ENCODE results near the gene EPHA4. TPM values are rescaled to one million over a fixed set of nuclear protein-coding genes. Genes with fewer than 3 reads are reported as not detected.

EPHA4 gene
- total RNA-seq, 1 donor from 2014 or later: 31.9 TPM

GRCh38 chr2:221444106-221444505, 128.0 kb downstream of the EPHA4 start:
- H3K4me3 ChIP-seq: no peak overlapping the region
- H3K4me1 ChIP-seq: peaks cover 16% of the 10 kb centered on the region
- intact Hi-C loops (cut with DNase I): no loop called here
- peaks cover 10% of the 10 kb centered on the region for H3K36me3 ChIP-seq
- H3K27me3 ChIP-seq: no peaks in the 10 kb centered on the region
- no peak for TF ChIP-seq CTCF (IDR thresholded peaks at IDR 0.05)
- no peaks in the 10 kb centered on the region for H3K9me3 ChIP-seq
- H3K27ac ChIP-seq: no peak overlapping the region
- ATAC-seq (no peak), DNase-seq (no peak)

- Histone ChIP-seq H3K4me3 (no peak overlapping the region), H3K9me3 (no peaks in the 10 kb centered on the region), H3K27ac (no peak overlapping the region), H3K27me3 (no peaks in the 10 kb centered on the region), H3K36me3 (peaks cover 10% of the 10 kb centered on the region), H3K4me1 (peaks cover 12% of the 10 kb centered on the region)
- intact Hi-C loops (cut with DNase I): no loop called here
- no peak for TF ChIP-seq CTCF (IDR thresholded peaks at IDR 0.05)
- ATAC-seq (no peak), DNase-seq (no peak)
These were observed 128.5 kb downstream of the EPHA4 start for GRCh38 chr2:221443645-221444044.

GRCh38 chr2:221442128-221442527, 130.0 kb downstream of the EPHA4 start:
- H3K4me1 ChIP-seq: peaks cover 5% of the 10 kb centered on the region
- H3K27ac ChIP-seq: no peak overlapping the region
- no peak for DNase-seq
- intact Hi-C loops (cut with DNase I): no loop called here
- H3K9me3 ChIP-seq: no peaks in the 10 kb centered on the region
- no peak for ATAC-seq
- no peak for TF ChIP-seq CTCF (IDR thresholded peaks at IDR 0.05)
- H3K4me3 ChIP-seq: no peak overlapping the region
- H3K36me3 ChIP-seq: peaks cover 10% of the 10 kb centered on the region
- no peaks in the 10 kb centered on the region for H3K27me3 ChIP-seq

- no peak for DNase-seq
- Histone ChIP-seq H3K4me1 (peaks cover 5% of the 10 kb centered on the region), H3K36me3 (peaks cover 10% of the 10 kb centered on the region), H3K27ac (no peak overlapping the region), H3K27me3 (no peaks in the 10 kb centered on the region), H3K9me3 (no peaks in the 10 kb centered on the region), H3K4me3 (no peak overlapping the region)
- ATAC-seq: no peak
- no peak for TF ChIP-seq CTCF (IDR thresholded peaks at IDR 0.05)
- intact Hi-C loops (cut with DNase I): no loop called here
These were observed 132.2 kb downstream of the EPHA4 start for GRCh38 chr2:221439761-221440479.

GRCh38 chr2:221437056-221437455, 135.0 kb downstream of the EPHA4 start:
- ATAC-seq: no peak
- intact Hi-C loops (cut with DNase I): no loop called here
- no peak for DNase-seq
- Histone ChIP-seq H3K9me3 (no peaks in the 10 kb centered on the region), H3K27ac (no peak overlapping the region), H3K4me1 (no peaks in the 10 kb centered on the region), H3K27me3 (no peaks in the 10 kb centered on the region), H3K4me3 (no peak overlapping the region), H3K36me3 (peaks cover 9% of the 10 kb centered on the region)
- TF ChIP-seq CTCF (IDR thresholded peaks at IDR 0.05): no peak

- Histone ChIP-seq H3K27ac (no peak overlapping the region), H3K36me3 (peaks cover 6% of the 10 kb centered on the region), H3K9me3 (no peaks in the 10 kb centered on the region), H3K4me3 (no peak overlapping the region), H3K4me1 (no peaks in the 10 kb centered on the region), H3K27me3 (no peaks in the 10 kb centered on the region)
- intact Hi-C loops (cut with DNase I): no loop called here
- ATAC-seq (no peak), DNase-seq (no peak)
- TF ChIP-seq CTCF (IDR thresholded peaks at IDR 0.05): no peak
These were observed 136.9 kb downstream of the EPHA4 start for GRCh38 chr2:221435171-221435570.

All from upper lobe of right lung (tissue), 1 donor.